ENCODE results near the gene FOSL2. TPM values are rescaled to one million over a fixed set of nuclear protein-coding genes. Genes with fewer than 3 reads are reported as not detected.

The FOSL2 gene
- total and polyA plus RNA-seq, 2 donors (not counting 1 experiment from before 2014, with no cell fraction given) = 2.5 to 37.7 TPM

DNA sequence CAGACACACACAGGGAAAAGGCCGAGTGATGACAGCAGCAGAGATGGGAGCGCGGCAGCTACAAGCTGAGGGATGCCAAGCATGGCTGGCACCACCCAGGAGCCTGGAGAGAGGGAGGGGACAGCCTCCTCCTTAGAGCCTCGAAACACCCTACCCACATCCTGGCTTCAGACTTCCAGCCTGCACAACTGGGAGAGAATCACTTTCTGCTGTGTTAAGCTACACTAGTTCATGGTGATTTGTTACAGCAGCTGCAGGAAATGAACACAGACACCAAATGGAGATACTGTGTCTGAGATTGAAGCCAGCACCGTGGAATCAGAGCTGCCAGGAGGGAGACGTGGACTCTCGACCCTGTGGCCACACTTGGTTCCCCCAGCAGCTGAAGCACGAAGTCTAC lies 27.5 kb upstream of the FOSL2 start:
- no peak for ATAC-seq (ENCODE audit: low read depth)

DNA sequence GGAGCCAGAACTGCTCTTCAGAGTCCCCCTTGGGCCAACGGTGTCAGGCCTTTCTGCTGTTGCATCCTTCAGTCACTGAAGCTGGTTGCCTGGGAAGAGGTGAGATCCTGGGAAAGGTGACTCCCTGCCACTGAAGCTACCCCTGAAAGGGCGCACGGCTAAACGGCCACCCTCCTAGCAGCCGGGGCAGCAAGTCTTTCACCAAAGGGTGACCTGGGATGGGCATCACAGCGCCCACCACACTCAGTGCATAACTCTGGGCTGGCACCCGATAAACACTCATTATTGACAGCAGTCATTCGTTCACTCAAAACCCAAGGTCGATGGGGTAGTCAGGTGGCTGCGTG lies 26.5 kb upstream of the FOSL2 start:
- Histone ChIP-seq H3K79me2 (ENCODE audit: control insufficient read depth, insufficient read depth, low read length) (no peaks in the 10 kb centered on the region), H3K9ac (ENCODE audit: low read length) (no peak overlapping the region), H4K20me1 (ENCODE audit: control insufficient read depth, insufficient read depth, low read length, poor library complexity, severe bottlenecking) (no peaks in the 10 kb centered on the region), H3K27ac (ENCODE audit: low read length in 2 of 2) (no peak overlapping the region), H3K4me1 (ENCODE audit: control insufficient read depth in 2 of 2, insufficient read depth in 2 of 2, low read length in 2 of 2) (peaks cover 4 to 9% of the 10 kb centered on the region in 2 donors), H3K4me2 (replicated peaks; ENCODE audit: low read depth, low read length, poor library complexity, severe bottlenecking) (no peak overlapping the region), H3K27me3 (replicated peaks in 1 of 4; ENCODE audit: control extremely low read depth in 1 of 4, control insufficient read depth in 3 of 4, insufficient read depth in 4 of 4, low read length in 3 of 4) (peaks cover 0 to 3% (median 0%) of the 10 kb centered on the region in 4 experiments), H3K36me3 (replicated peaks in 1 of 2; ENCODE audit: control extremely low read depth in 1 of 2, control insufficient read depth in 1 of 2, extremely low read depth in 1 of 2, insufficient read depth in 2 of 2, low read length in 1 of 2) (no peaks in the 10 kb centered on the region), H2AFZ (ENCODE audit: insufficient read depth, low read depth, low read length, poor library complexity, severe bottlenecking) (no peak overlapping the region), H3K9me3 (ENCODE audit: control extremely low read depth in 1 of 3, control insufficient read depth in 2 of 3, insufficient read depth in 1 of 3, low read length in 2 of 3) (no peaks in the 10 kb centered on the region), H3K4me3 (ENCODE audit: control extremely low read depth in 1 of 5, extremely low read depth in 1 of 5, insufficient read depth in 1 of 5, low read depth in 2 of 5, low read length in 4 of 5) (no peak overlapping the region)
- DNase-seq = no peak
- H3K4me3 Mint-ChIP-seq = no peak overlapping the region
- H3K27me3 Mint-ChIP-seq = peaks cover 21% of the 10 kb centered on the region
- H3K4me1 Mint-ChIP-seq = peaks cover 11% of the 10 kb centered on the region
- TF ChIP-seq, protein P1, sequence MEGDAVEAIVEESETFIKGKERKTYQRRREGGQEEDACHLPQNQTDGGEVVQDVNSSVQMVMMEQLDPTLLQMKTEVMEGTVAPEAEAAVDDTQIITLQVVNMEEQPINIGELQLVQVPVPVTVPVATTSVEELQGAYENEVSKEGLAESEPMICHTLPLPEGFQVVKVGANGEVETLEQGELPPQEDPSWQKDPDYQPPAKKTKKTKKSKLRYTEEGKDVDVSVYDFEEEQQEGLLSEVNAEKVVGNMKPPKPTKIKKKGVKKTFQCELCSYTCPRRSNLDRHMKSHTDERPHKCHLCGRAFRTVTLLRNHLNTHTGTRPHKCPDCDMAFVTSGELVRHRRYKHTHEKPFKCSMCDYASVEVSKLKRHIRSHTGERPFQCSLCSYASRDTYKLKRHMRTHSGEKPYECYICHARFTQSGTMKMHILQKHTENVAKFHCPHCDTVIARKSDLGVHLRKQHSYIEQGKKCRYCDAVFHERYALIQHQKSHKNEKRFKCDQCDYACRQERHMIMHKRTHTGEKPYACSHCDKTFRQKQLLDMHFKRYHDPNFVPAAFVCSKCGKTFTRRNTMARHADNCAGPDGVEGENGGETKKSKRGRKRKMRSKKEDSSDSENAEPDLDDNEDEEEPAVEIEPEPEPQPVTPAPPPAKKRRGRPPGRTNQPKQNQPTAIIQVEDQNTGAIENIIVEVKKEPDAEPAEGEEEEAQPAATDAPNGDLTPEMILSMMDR (IDR thresholded peaks at IDR 0.05) = no peak
- no peak for TF ChIP-seq EZH2 (IDR thresholded peaks at IDR 0.05; ENCODE audit: borderline replicate concordance, insufficient read depth, low read depth, low read length, poor library complexity, severe bottlenecking)
- no peak for ATAC-seq (ENCODE audit: low read depth)
- 74% methylated on average over 10 of the region's 10 CpGs for WGBS (ENCODE audit: insufficient coverage)
- H3K27ac Mint-ChIP-seq = no peak overlapping the region
- ChIA-PET POLR2A (no interaction called here), CTCF (no interaction called here)
- H3K9me3 Mint-ChIP-seq (ENCODE audit: insufficient read depth) = no peaks in the 10 kb centered on the region
- intact Hi-C loops (cut with micrococcal nuclease) = no loop called here

More for the DNA sequence above, 27.5 kb upstream of the FOSL2 start:
- Histone ChIP-seq H4K20me1 (ENCODE audit: control insufficient read depth, insufficient read depth, low read length, poor library complexity, severe bottlenecking) (no peaks in the 10 kb centered on the region), H3K27me3 (replicated peaks in 1 of 4; ENCODE audit: control extremely low read depth in 1 of 4, control insufficient read depth in 3 of 4, insufficient read depth in 4 of 4, low read length in 3 of 4) (peaks cover 0 to 6% (median 0%) of the 10 kb centered on the region in 4 experiments), H3K27ac (ENCODE audit: low read length in 2 of 2) (no peak overlapping the region), H3K4me2 (replicated peaks; ENCODE audit: low read depth, low read length, poor library complexity, severe bottlenecking) (no peak overlapping the region), H3K79me2 (ENCODE audit: control insufficient read depth, insufficient read depth, low read length) (no peaks in the 10 kb centered on the region), H3K9ac (ENCODE audit: low read length) (no peak overlapping the region), H3K9me3 (ENCODE audit: control extremely low read depth in 1 of 3, control insufficient read depth in 2 of 3, insufficient read depth in 1 of 3, low read length in 2 of 3) (no peaks in the 10 kb centered on the region), H2AFZ (ENCODE audit: insufficient read depth, low read depth, low read length, poor library complexity, severe bottlenecking) (no peak overlapping the region), H3K4me1 (ENCODE audit: control insufficient read depth in 2 of 2, insufficient read depth in 2 of 2, low read length in 2 of 2) (peaks cover 4 to 14% of the 10 kb centered on the region in 2 donors), H3K4me3 (ENCODE audit: control extremely low read depth in 1 of 5, extremely low read depth in 1 of 5, insufficient read depth in 1 of 5, low read depth in 2 of 5, low read length in 4 of 5) (no peak overlapping the region), H3K36me3 (replicated peaks in 1 of 2; ENCODE audit: control extremely low read depth in 1 of 2, control insufficient read depth in 1 of 2, extremely low read depth in 1 of 2, insufficient read depth in 2 of 2, low read length in 1 of 2) (no peaks in the 10 kb centered on the region)
- TF ChIP-seq EZH2 (IDR thresholded peaks at IDR 0.05; ENCODE audit: borderline replicate concordance, insufficient read depth, low read depth, low read length, poor library complexity, severe bottlenecking) = no peak
- TF ChIP-seq, protein P1 (IDR thresholded peaks at IDR 0.05) = no peak
- no peak for DNase-seq
- Mint-ChIP-seq H3K27ac (no peak overlapping the region), H3K9me3 (ENCODE audit: insufficient read depth) (no peaks in the 10 kb centered on the region), H3K4me1 (peaks cover 17% of the 10 kb centered on the region), H3K27me3 (peaks cover 21% of the 10 kb centered on the region), H3K4me3 (no peak overlapping the region)
- POLR2A ChIA-PET = no interaction called here
- 55% methylated on average over 5 of the region's 8 CpGs for WGBS (ENCODE audit: insufficient coverage)
- CTCF ChIA-PET = no interaction called here
- intact Hi-C loops (cut with micrococcal nuclease) = no loop called here
